Measurements from ENCODE around the gene CENPB. TPM values are rescaled to one million over a fixed set of nuclear protein-coding genes. Genes with fewer than 3 reads are reported as not detected.
A peak's percentile ranks its signal among the peaks of the same experiment; 100 is the strongest.

Gene CENPB
- total and polyA plus RNA-seq, 10 of the 15 experiments (the other 5 are each of a cell fraction or from before 2014, with no cell fraction given), result 0.16 to 71.2 (median 14.0) TPM

GRCh38 chr20:3787324-3788014 is 929 bp upstream of the CENPB start:
- H3K4me1 ChIP-seq (ENCODE audit: control insufficient read depth, insufficient read depth, low read length), result peaks cover 17% of the 10 kb centered on the region

More at GRCh38 chr20:3787324-3788014, 929 bp upstream of the CENPB start:
- intact Hi-C loops (cut with micrococcal nuclease; ENCODE audit: unreplicated experiment) (loop anchor here (1.0 to 10.0 kb wide), 4 partner anchors 33 to 295 kb away; partner anchors contain the start of genes AP5S1 and RNF24), in situ Hi-C loops (cut with MboI) (no loop called here)
- H3K79me2 ChIP-seq (ENCODE audit: control insufficient read depth, insufficient read depth, low read length), result peaks cover 14% of the 10 kb centered on the region
- SMC1A ChIA-PET (ENCODE audit: uncharacterized antibody, unreplicated experiment), result interaction anchor here (0.7 to 4.6 kb wide), 8 partner anchors 12 to 284 kb away, joined by 3 to 43 read pairs (median 4); partner anchors contain the start of genes ADISSP and AP5S1
- RAD21 ChIA-PET (ENCODE audit: unreplicated experiment), result interaction anchor here (0.5 to 5.2 kb wide), 10 partner anchors 9 to 284 kb away, joined by 3 to 31 read pairs (median 6); partner anchors contain the start of genes ADISSP, AP5S1 and CDC25B
- H3K9ac ChIP-seq (ENCODE audit: control insufficient read depth, insufficient read depth, low read length), result no peak overlapping the region
- CTCF ChIA-PET, result interaction anchor here (0.7 to 4.8 kb wide), 21 partner anchors 8 to 298 kb away, joined by 3 to 85 read pairs (median 5); partner anchors contain the start of genes ADISSP, AP5S1 and CDC25B
- FAIRE-seq (peak; percentile 13), DNase-seq (ENCODE audit: low read depth, low spot score) (no peak), ATAC-seq (no peak)
- WGBS (ENCODE audit: insufficient coverage, insufficient replicate concordance, low lambda C conversion rate, missing lambda C conversion rate), result 61% methylated on average over 5 of the region's 5 CpGs
- peak overlapping the region; percentile 19 for H3K4me2 ChIP-seq (ENCODE audit: control insufficient read depth, insufficient read depth)
- BruUV-seq (replicated peaks), result no TSS peak
- no peaks in the 10 kb centered on the region for H4K20me1 ChIP-seq (ENCODE audit: control insufficient read depth, insufficient read depth)
- H3K36me3 ChIP-seq (ENCODE audit: control insufficient read depth in 2 of 2, insufficient read depth in 2 of 2, low read length in 1 of 2), result no peaks in the 10 kb centered on the region
- no peak for TF ChIP-seq RBBP5 (conservative IDR thresholded peaks at IDR 0.05)
- no peak for TF ChIP-seq EP300 (IDR thresholded peaks at IDR 0.05; ENCODE audit: borderline replicate concordance in 1 of 2, control insufficient read depth in 1 of 2, low read depth in 2 of 2, low read length in 2 of 2)
- no peak for TF ChIP-seq NR2F1 (conservative IDR thresholded peaks at IDR 0.05)
- TF ChIP-seq SMARCA5 (IDR thresholded peaks at IDR 0.05), result no peak
- TF ChIP-seq REST (IDR thresholded peaks at IDR 0.05; ENCODE audit: low read depth, low read length), result peak; percentile 45; the same call in 1 of the 2 replicates
- TF ChIP-seq EZH2 (IDR thresholded peaks at IDR 0.05; ENCODE audit: borderline replicate concordance, control insufficient read depth, low read depth, low read length), result no peak
- no peaks in the 10 kb centered on the region for H3K27me3 ChIP-seq (replicated peaks in 1 of 2; ENCODE audit: control insufficient read depth in 2 of 2, insufficient read depth in 2 of 2, low read length in 1 of 2)
- H3K27ac ChIP-seq (ENCODE audit: control insufficient read depth, insufficient read depth), result no peak overlapping the region
- H2AFZ ChIP-seq (ENCODE audit: control insufficient read depth, low read depth, low read length), result no peak overlapping the region
- H3K4me3 ChIP-seq, result peak overlapping the region; percentile 17; the same call in 1 of the 2 replicates
- POLR2A ChIA-PET, result interaction anchor here (0.5 to 2.4 kb wide), 4 partner anchors 12 to 61 kb away, joined by 3 to 12 read pairs (median 4); partner anchors contain the start of gene AP5S1
- no peaks in the 10 kb centered on the region for H3K9me3 ChIP-seq (replicated peaks; ENCODE audit: control insufficient read depth, insufficient read depth, low read length)
